H9 (cell line): ENCODE data around the gene RAP1GDS1. TPM values are rescaled to one million over a fixed set of nuclear protein-coding genes. Genes with fewer than 3 reads are reported as not detected.
"Not testable (repeated sequence)": the region's sequence is repeated elsewhere in the genome, so short reads cannot be mapped to it uniquely, and the experiment has no call there.

Source experiments
- DNase-seq: peaks from one replicate; pipeline ENCODE4 v3.0.0-alpha.2; 2017
- H2AFZ ChIP-seq: one replicate; pipeline ENCODE4 v1.6.1; 2013; ENCODE audit warnings: mild to moderate bottlenecking, low read length, control low read depth, moderate library complexity
- H2AK5ac ChIP-seq: 2 replicates; pipeline ENCODE4 v1.6.1; 2013; ENCODE audit warnings: low read length, control low read depth, mixed read lengths; ENCODE audit not compliant: insufficient read length
- H2BK120ac ChIP-seq: one replicate; pipeline ENCODE4 v1.6.1; 2013; ENCODE audit warnings: low read depth, mild to moderate bottlenecking, low read length, control low read depth, inconsistent platforms; ENCODE audit not compliant: poor library complexity, severe bottlenecking
- H2BK12ac ChIP-seq: 2 replicates; pipeline ENCODE4 v1.6.1; 2013; ENCODE audit warnings: low read length, control low read depth, mixed read lengths, low read depth; ENCODE audit not compliant: insufficient read length
- H2BK15ac ChIP-seq: 2 replicates; pipeline ENCODE4 v1.6.1; 2013; ENCODE audit warnings: low read depth, low read length, control low read depth
- H2BK20ac ChIP-seq: one replicate; pipeline ENCODE4 v1.6.1; 2013; ENCODE audit warnings: low read depth, mild to moderate bottlenecking, low read length, control low read depth, inconsistent platforms; ENCODE audit not compliant: poor library complexity, severe bottlenecking
- H2BK5ac ChIP-seq: 2 replicates; pipeline ENCODE4 v1.6.1; 2013; ENCODE audit warnings: low read length, control low read depth, mixed read lengths; ENCODE audit not compliant: insufficient read length
- H3K14ac ChIP-seq: 2 replicates; pipeline ENCODE4 v1.6.1; 2013; ENCODE audit warnings: low read length, control low read depth; ENCODE audit not compliant: insufficient read depth
- H3K18ac ChIP-seq: 2 replicates; pipeline ENCODE4 v1.6.1; 2013; ENCODE audit warnings: low read depth, mild to moderate bottlenecking, mixed read lengths, low read length, control low read depth; ENCODE audit not compliant: insufficient read length
- H3K23ac ChIP-seq: 2 replicates; pipeline ENCODE4 v1.6.1; 2013; ENCODE audit warnings: low read length, control low read depth, mixed read lengths, low read depth; ENCODE audit not compliant: insufficient read length
- H3K23me2 ChIP-seq: 2 replicates; pipeline ENCODE4 v1.6.1; 2013; ENCODE audit warnings: low read depth, mild to moderate bottlenecking, mixed read lengths, low read length, control low read depth; ENCODE audit not compliant: insufficient read length, poor library complexity, severe bottlenecking
- H3K27ac ChIP-seq: 2 replicates; pipeline ENCODE4 v1.5.1; 2013; ENCODE audit warnings: low read length, control low read depth, mixed read lengths, low read depth; ENCODE audit not compliant: insufficient read length
- H3K27me3 ChIP-seq: 2 replicates; pipeline ENCODE4 v1.6.1; 2013; ENCODE audit warnings: low read length, control low read depth, inconsistent platforms; ENCODE audit not compliant: insufficient read depth
- H3K4ac ChIP-seq: 2 replicates; pipeline ENCODE4 v1.6.1; 2013; ENCODE audit warnings: low read depth, mild to moderate bottlenecking, control low read depth, inconsistent platforms, low read length, moderate library complexity
- H3K4me1 ChIP-seq: 2 replicates; pipeline ENCODE4 v1.6.1; 2013; ENCODE audit warnings: low read length, control low read depth, inconsistent platforms; ENCODE audit not compliant: insufficient read depth
- H3K4me2 ChIP-seq: 2 replicates; pipeline ENCODE4 v1.6.1; 2013; ENCODE audit warnings: low read length, control low read depth, mixed read lengths; ENCODE audit not compliant: insufficient read length, insufficient read depth
- H3K56ac ChIP-seq: 2 replicates; pipeline ENCODE4 v1.6.1; 2013; ENCODE audit warnings: low read depth, mild to moderate bottlenecking, mixed read lengths, low read length, control low read depth; ENCODE audit not compliant: insufficient read length
- H3K79me1 ChIP-seq: 2 replicates; pipeline ENCODE4 v1.6.1; 2013; ENCODE audit warnings: low read depth, mild to moderate bottlenecking, moderate library complexity, low read length, control low read depth, inconsistent platforms; ENCODE audit not compliant: insufficient read depth, poor library complexity, severe bottlenecking
- H3K79me2 ChIP-seq: 2 replicates; pipeline ENCODE4 v1.6.1; 2013; ENCODE audit warnings: low read length, control low read depth, inconsistent platforms; ENCODE audit not compliant: insufficient read depth
- H3K9ac ChIP-seq: 2 replicates; pipeline ENCODE4 v1.6.1; 2013; ENCODE audit warnings: low read length, control low read depth, mixed read lengths; ENCODE audit not compliant: insufficient read length; ENCODE audit errors: extremely low read depth
- H3K9me3 ChIP-seq: one replicate; pipeline ENCODE4 v1.6.1; 2013; ENCODE audit warnings: low read depth, low read length, inconsistent platforms; ENCODE audit not compliant: control insufficient read depth
- H3T11ph ChIP-seq: one replicate; pipeline ENCODE4 v1.6.1; 2013; ENCODE audit warnings: mild to moderate bottlenecking, low read length, control low read depth, inconsistent platforms
- H4K20me1 ChIP-seq: one replicate; pipeline ENCODE4 v1.6.1; 2013; ENCODE audit not compliant: control insufficient read depth, insufficient read length, insufficient read depth
- H4K5ac ChIP-seq: 2 replicates; pipeline ENCODE4 v1.6.1; 2013; ENCODE audit warnings: low read depth, mild to moderate bottlenecking, mixed read lengths, low read length, control low read depth; ENCODE audit not compliant: insufficient read length
- H4K8ac ChIP-seq: replicated peaks from 2 replicates; pipeline ENCODE4 v1.6.1; 2013; ENCODE audit warnings: low read length, control low read depth, mixed read lengths, low read depth; ENCODE audit not compliant: insufficient read length
- H4K91ac ChIP-seq: 2 replicates; pipeline ENCODE4 v1.6.1; 2013; ENCODE audit warnings: low read depth, mild to moderate bottlenecking, moderate library complexity, mixed read lengths, low read length, control low read depth; ENCODE audit not compliant: insufficient read length
- H3K27ac Mint-ChIP-seq, 3 experiments: 2 replicates in 2 of 3; 3 replicates in 1 of 3; pipeline ENCODE4 v1.8.0; 2020 to 2021; ENCODE audit warnings: mixed read lengths in 3 of 3, mild to moderate bottlenecking in 1 of 3, moderate library complexity in 1 of 3
- H3K27me3 Mint-ChIP-seq: 2 replicates; pipeline ENCODE4 v1.8.0; 2021; ENCODE audit warnings: low read depth, mild to moderate bottlenecking, moderate library complexity, mixed read lengths
- H3K36me3 Mint-ChIP-seq, 3 experiments: 2 replicates in 2 of 3; 3 replicates in 1 of 3; pipeline ENCODE4 v1.8.0; 2020 to 2021; ENCODE audit warnings: low read depth in 3 of 3, mixed read lengths in 3 of 3; ENCODE audit not compliant: insufficient read depth in 1 of 3
- H3K4me1 Mint-ChIP-seq, 2 experiments: 2 replicates each; pipeline ENCODE4 v1.8.0; 2020; ENCODE audit warnings: mixed read lengths in 2 of 2
- H3K4me3 Mint-ChIP-seq, 2 experiments: 2 replicates in 1 of 2; 3 replicates in 1 of 2; pipeline ENCODE4 v1.8.0; 2020 to 2021; ENCODE audit warnings: mild to moderate bottlenecking in 2 of 2, mixed read lengths in 2 of 2, moderate library complexity in 1 of 2
- H3K9me3 Mint-ChIP-seq, 2 experiments: 2 replicates in 1 of 2; 3 replicates in 1 of 2; pipeline ENCODE4 v1.8.0; 2020; ENCODE audit warnings: mild to moderate bottlenecking in 2 of 2, mixed read lengths in 2 of 2, moderate library complexity in 1 of 2
- CTCF ChIP-seq: fragments of 200-600 bp; sonication (generic); conservative IDR thresholded peaks from 3 replicates; pipeline ENCODE4 v1.8.0; 2021; ENCODE audit warnings: antibody characterized with exemption, mild to moderate bottlenecking
- WGBS: extraction: QIAGEN DNeasy Blood & Tissue Kit; methylation state at CpG from one replicate; pipeline ENCODE4 v1.1.7; 2013; ENCODE audit warnings: missing lambda C conversion rate, low lambda C conversion rate, mixed read lengths; ENCODE audit not compliant: insufficient read length; ENCODE audit errors: extremely low coverage; 5-methylcytosine and 5-hydroxymethylcytosine counted together
- total RNA-seq: library from RNA; stranded (reverse); gene quantifications from 2 replicates; pipeline ENCODE4 v1.2.1, GENCODE V29; 2021

The RAP1GDS1 gene
- total RNA-seq, 1 experiment from 2014 or later, result 25.2 TPM

DNA sequence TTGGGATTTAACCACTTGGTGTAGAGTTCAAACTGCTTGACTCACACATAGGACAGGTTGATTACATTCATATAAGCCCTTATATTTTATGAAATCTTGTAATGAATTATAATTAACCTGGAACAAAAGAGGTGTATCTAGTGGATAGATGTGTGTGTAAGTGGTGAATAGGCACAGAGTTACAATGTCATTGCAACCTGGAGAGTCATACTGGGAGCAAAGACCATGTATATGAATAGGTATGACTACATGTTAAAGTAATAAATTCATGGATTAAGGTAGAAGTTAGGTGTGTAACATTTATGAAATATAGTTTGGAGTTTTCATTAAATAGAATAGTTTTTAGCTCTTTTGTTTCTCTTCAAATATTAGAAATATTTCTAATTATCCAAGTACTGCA is 26.1 kb downstream of the RAP1GDS1 start:
- no peak overlapping the region for H3K27ac Mint-ChIP-seq
- no peak overlapping the region for H2BK120ac ChIP-seq

DNA sequence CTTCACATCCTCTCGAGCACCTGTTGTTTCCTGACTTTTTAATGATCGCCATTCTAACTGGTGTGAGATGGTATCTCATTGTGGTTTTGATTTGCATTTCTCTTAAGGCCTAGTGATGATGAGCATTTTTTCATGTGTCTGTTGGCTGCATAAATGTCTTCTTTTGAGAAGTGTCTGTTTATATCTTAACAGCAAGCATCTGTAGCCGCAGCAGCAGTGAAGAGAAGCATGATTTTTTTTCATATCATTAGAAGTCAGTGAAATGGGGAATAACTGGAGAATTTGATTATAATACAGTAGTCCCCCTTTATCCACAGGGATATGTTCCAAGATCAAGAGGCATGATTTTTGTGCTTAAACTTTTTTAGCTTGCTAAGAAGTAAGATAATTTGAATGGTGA is 27.5 kb downstream of the RAP1GDS1 start:
- DNase-seq, H3K79me2 ChIP-seq, H2AFZ ChIP-seq, H2BK12ac ChIP-seq, H3T11ph ChIP-seq, H2BK20ac ChIP-seq, H3K4ac ChIP-seq, H3K27me3 Mint-ChIP-seq, H3K4me1 ChIP-seq, H3K9me3 ChIP-seq, H2BK15ac ChIP-seq, H3K23ac ChIP-seq, H3K56ac ChIP-seq, H3K4me2 ChIP-seq, H3K4me3 Mint-ChIP-seq, H3K14ac ChIP-seq, H4K20me1 ChIP-seq, H2BK120ac ChIP-seq, H3K9ac ChIP-seq, H3K36me3 Mint-ChIP-seq, H3K23me2 ChIP-seq, H2AK5ac ChIP-seq, H3K9me3 Mint-ChIP-seq, H3K27me3 ChIP-seq, H3K79me1 ChIP-seq, H4K8ac ChIP-seq, H2BK5ac ChIP-seq, H4K5ac ChIP-seq, H3K18ac ChIP-seq, H4K91ac ChIP-seq, H3K27ac ChIP-seq, H3K27ac Mint-ChIP-seq: not testable (repeated sequence)
- peaks cover 17 to 23% of the 10 kb centered on the region in 2 experiments for H3K4me1 Mint-ChIP-seq
- no CpG with 5 or more reads among the region's 3 CpGs for WGBS

More for the DNA sequence above, 26.1 kb downstream of the RAP1GDS1 start:
- no peak overlapping the region for H2AFZ ChIP-seq
- no peak overlapping the region for H2BK20ac ChIP-seq
- no peak overlapping the region for H4K8ac ChIP-seq
- no peak overlapping the region for H4K5ac ChIP-seq
- H3K4me1 Mint-ChIP-seq, result peaks cover 18 to 22% of the 10 kb centered on the region in 2 experiments
- H2AK5ac ChIP-seq, result no peak overlapping the region
- H3K27ac ChIP-seq, result no peak overlapping the region
- no peak overlapping the region for H3K23ac ChIP-seq
- H3K56ac ChIP-seq, result no peak overlapping the region
- peaks cover 2% of the 10 kb centered on the region; the same call in 1 of the 2 replicates for H3K79me2 ChIP-seq
- no peaks in the 10 kb centered on the region for H3K27me3 Mint-ChIP-seq
- no peaks in the 10 kb centered on the region; a peak in 1 of 5 replicates for H3K9me3 Mint-ChIP-seq
- H3K9me3 ChIP-seq, result no peaks in the 10 kb centered on the region
- H3K36me3 Mint-ChIP-seq, result no peaks in the 10 kb centered on the region; a peak in 1 of 7 replicates
- H3K4me1 ChIP-seq, result no peaks in the 10 kb centered on the region
- H3K79me1 ChIP-seq, result no peaks in the 10 kb centered on the region
- no peak for DNase-seq
- H2BK12ac ChIP-seq, result no peak overlapping the region
- H3T11ph ChIP-seq, result no peak overlapping the region
- no peak overlapping the region for H3K18ac ChIP-seq
- H3K4ac ChIP-seq, result no peak overlapping the region
- H4K91ac ChIP-seq, result no peak overlapping the region
- no peak overlapping the region for H2BK15ac ChIP-seq
- no peak overlapping the region for H3K9ac ChIP-seq
- no peak overlapping the region for H3K4me3 Mint-ChIP-seq
- no peaks in the 10 kb centered on the region for H3K27me3 ChIP-seq
- no peak overlapping the region for H3K4me2 ChIP-seq
- H3K23me2 ChIP-seq, result no peaks in the 10 kb centered on the region
- H4K20me1 ChIP-seq, result no peaks in the 10 kb centered on the region
- no peak for TF ChIP-seq CTCF
- no peak overlapping the region for H2BK5ac ChIP-seq
- no peak overlapping the region for H3K14ac ChIP-seq
